Tibial artery (tissue), 4 donors: Measurements from ENCODE around the gene HOXB4.

ENCODE experiments used
- DNase-seq, 2 donors: peaks; one replicate each; pipeline ENCODE4 v3.0.0-alpha.2; 2019
- H3K27ac ChIP-seq, 2 donors: fragments of 200-600 bp; sonication (generic) in 1 of 2; 1 replicate in 1 of 2; 2 replicates in 1 of 2; pipeline ENCODE4 v1.5.1; 2018 to 2019; ENCODE audit warnings: mild to moderate bottlenecking in 1 of 2
- H3K27me3 ChIP-seq, 2 donors: fragments of 200-600 bp; sonication (generic) in 1 of 2; one replicate each; pipeline versions ENCODE4 v1.5.1 to v1.6.0; 2016 to 2019
- H3K36me3 ChIP-seq, 3 donors: fragments of 200-600 bp; sonication (generic) in 2 of 3; one replicate each; pipeline ENCODE4 v1.5.1; 2016 to 2019; ENCODE audit warnings: mild to moderate bottlenecking in 2 of 3
- H3K4me1 ChIP-seq, 4 donors: fragments of 200-600 bp; sonication (generic) in 2 of 4; 1 replicate in 3 of 4; 2 replicates in 1 of 4; pipeline ENCODE4 v1.5.1; 2016 to 2019
- H3K4me3 ChIP-seq, 2 donors: fragments of 200-600 bp; sonication (generic) in 1 of 2; 1 replicate in 1 of 2; 2 replicates in 1 of 2; pipeline ENCODE4 v1.5.1; 2018 to 2019; ENCODE audit warnings: mild to moderate bottlenecking in 2 of 2
- H3K9me3 ChIP-seq, 3 donors: fragments of 200-600 bp; sonication (generic) in 1 of 3; one replicate each; pipeline ENCODE4 v1.5.1; 2016 to 2019
- CTCF ChIP-seq, 2 experiments: fragments of 200-600 bp in 1 of 2; fragments of 450-650 bp in 1 of 2; IDR thresholded peaks; one replicate each; pipeline ENCODE4 v1.5.1; 2017 to 2019; ENCODE audit warnings: antibody characterized with exemption in 2 of 2, mild to moderate bottlenecking in 1 of 2, moderate library complexity in 1 of 2
- intact Hi-C: fragments of 100-400 bp; cut with DNase I; formaldehyde crosslinking; loops from one replicate; pipeline ENCODE4 v1.15.0; 2023; ENCODE audit warnings: low total_unique reads

Gene HOXB4

GRCh38 chr17:48559122-48559839 is 18.9 kb downstream of the HOXB4 start:
- intact Hi-C loops = no loop called here
- no peak for DNase-seq
- Histone ChIP-seq H3K4me3 (no peak overlapping the region), H3K27ac (no peak overlapping the region), H3K27me3 (peaks cover 0 to 6% of the 10 kb centered on the region in 2 donors), H3K36me3 (no peaks in the 10 kb centered on the region), H3K9me3 (no peaks in the 10 kb centered on the region), H3K4me1 (peaks cover 0 to 42% (median 22%) of the 10 kb centered on the region in 4 donors)
- TF ChIP-seq CTCF (IDR thresholded peaks at IDR 0.05) = no peak

- Histone ChIP-seq H3K4me1 (peaks cover 0 to 41% (median 17%) of the 10 kb centered on the region in 4 donors), H3K36me3 (no peaks in the 10 kb centered on the region), H3K27me3 (peaks cover 0 to 1% of the 10 kb centered on the region in 2 donors), H3K27ac (peak overlapping the region in 1 of 2 donors; percentile 88), H3K4me3 (no peak overlapping the region), H3K9me3 (no peaks in the 10 kb centered on the region)
- intact Hi-C loops = no loop called here
- DNase-seq = no peak
- TF ChIP-seq CTCF (IDR thresholded peaks at IDR 0.05) = no peak
Measured at GRCh38 chr17:48558831-48559121, 19.4 kb downstream of the HOXB4 start.

GRCh38 chr17:48558057-48558830 is 19.9 kb downstream of the HOXB4 start:
- TF ChIP-seq CTCF (IDR thresholded peaks at IDR 0.05) = no peak
- Histone ChIP-seq H3K36me3 (no peaks in the 10 kb centered on the region), H3K4me1 (peaks cover 0 to 37% (median 15%) of the 10 kb centered on the region in 4 donors), H3K27me3 (no peaks in the 10 kb centered on the region), H3K4me3 (no peak overlapping the region), H3K9me3 (no peaks in the 10 kb centered on the region), H3K27ac (peak overlapping the region in 1 of 2 donors; percentile 88)
- no peak for DNase-seq
- intact Hi-C loops = no loop called here

- Histone ChIP-seq H3K27me3 (no peaks in the 10 kb centered on the region), H3K9me3 (no peaks in the 10 kb centered on the region), H3K27ac (peak overlapping the region in 1 of 2 donors; percentile 88), H3K4me3 (no peak overlapping the region), H3K4me1 (peaks cover 0 to 43% (median 15%) of the 10 kb centered on the region in 4 donors), H3K36me3 (no peaks in the 10 kb centered on the region)
- DNase-seq = no peak
- TF ChIP-seq CTCF (IDR thresholded peaks at IDR 0.05) = no peak
- intact Hi-C loops = no loop called here
Measured at GRCh38 chr17:48556576-48557401, 21.4 kb downstream of the HOXB4 start.

GRCh38 chr17:48556229-48556575 is 21.9 kb downstream of the HOXB4 start:
- no peak for DNase-seq
- Histone ChIP-seq H3K4me3 (peak overlapping the region in 1 of 2 donors; percentile 67), H3K27ac (peak overlapping the region; percentile 35 to 88), H3K27me3 (no peaks in the 10 kb centered on the region), H3K9me3 (no peaks in the 10 kb centered on the region), H3K4me1 (peaks cover 0 to 43% (median 15%) of the 10 kb centered on the region in 4 donors), H3K36me3 (no peaks in the 10 kb centered on the region)
- intact Hi-C loops = no loop called here
- TF ChIP-seq CTCF (IDR thresholded peaks at IDR 0.05) = no peak
